Measurements from ENCODE around the gene DECR2. TPM values are rescaled to one million over a fixed set of nuclear protein-coding genes. Genes with fewer than 3 reads are reported as not detected.
"Not testable (repeated sequence)": the region's sequence is repeated elsewhere in the genome, so short reads cannot be mapped to it uniquely, and the experiment has no call there.

The DECR2 gene
- total RNA-seq, 2 donors from 2014 or later: 7.5 to 9.0 TPM

- Mint-ChIP-seq H3K36me3 (ENCODE audit: low read depth) (no peaks in the 10 kb centered on the region), H3K4me1 (no peaks in the 10 kb centered on the region), H3K27ac (no peak overlapping the region), H3K27me3 (no peaks in the 10 kb centered on the region), H3K4me3 (no peak overlapping the region)
- no peaks in the 10 kb centered on the region for H3K9me3 ChIP-seq (ENCODE audit: control insufficient read depth, low read length, poor library complexity, severe bottlenecking)
- DNase-seq (no peak), ATAC-seq (no peak)
These were observed 9.0 kb downstream of the DECR2 start for GRCh38 chr16:410516-411178.

GRCh38 chr16:411576-412265 lies 10.0 kb downstream of the DECR2 start:
- H3K36me3 Mint-ChIP-seq (ENCODE audit: low read depth): no peaks in the 10 kb centered on the region
- H3K9me3 ChIP-seq (ENCODE audit: control insufficient read depth, low read length, poor library complexity, severe bottlenecking): no peaks in the 10 kb centered on the region
- no peak for ATAC-seq

GRCh38 chr16:414395-415169 lies 12.9 kb downstream of the DECR2 start:
- Mint-ChIP-seq H3K27ac (no peak overlapping the region), H3K4me1 (no peaks in the 10 kb centered on the region), H3K4me3 (no peak overlapping the region), H3K36me3 (ENCODE audit: low read depth) (no peaks in the 10 kb centered on the region), H3K27me3 (no peaks in the 10 kb centered on the region)
- H3K9me3 ChIP-seq (ENCODE audit: control insufficient read depth, low read length, poor library complexity, severe bottlenecking): no peaks in the 10 kb centered on the region
- ATAC-seq (no peak), DNase-seq (no peak)

More at GRCh38 chr16:411576-412265, 10.0 kb downstream of the DECR2 start:
- Mint-ChIP-seq H3K4me1 (no peaks in the 10 kb centered on the region), H3K4me3 (no peak overlapping the region), H3K27me3 (no peaks in the 10 kb centered on the region), H3K27ac (no peak overlapping the region)
- DNase-seq: no peak

- H3K27me3 Mint-ChIP-seq; H3K4me1 Mint-ChIP-seq; H3K4me3 Mint-ChIP-seq; H3K27ac Mint-ChIP-seq; DNase-seq; H3K36me3 Mint-ChIP-seq (ENCODE audit: low read depth); ATAC-seq; H3K9me3 ChIP-seq (ENCODE audit: control insufficient read depth, low read length, poor library complexity, severe bottlenecking): not testable (repeated sequence)
These were observed 13.4 kb downstream of the DECR2 start for GRCh38 chr16:415170-415498.

- H3K27ac Mint-ChIP-seq; ATAC-seq; H3K4me3 Mint-ChIP-seq; DNase-seq; H3K27me3 Mint-ChIP-seq; H3K36me3 Mint-ChIP-seq (ENCODE audit: low read depth); H3K9me3 ChIP-seq (ENCODE audit: control insufficient read depth, low read length, poor library complexity, severe bottlenecking): not testable (repeated sequence)
- H3K4me1 Mint-ChIP-seq: peaks cover 11% of the 10 kb centered on the region
These were observed 20.5 kb downstream of the DECR2 start for GRCh38 chr16:422179-422578.

GRCh38 chr16:424033-424622 lies 22.4 kb downstream of the DECR2 start:
- ATAC-seq (no peak), DNase-seq (no peak)
- Mint-ChIP-seq H3K4me3 (peak overlapping the region; percentile 88), H3K27ac (peak overlapping the region; percentile 49), H3K4me1 (peaks cover 24% of the 10 kb centered on the region), H3K36me3 (ENCODE audit: low read depth) (no peaks in the 10 kb centered on the region), H3K27me3 (no peaks in the 10 kb centered on the region)
- no peaks in the 10 kb centered on the region for H3K9me3 ChIP-seq (ENCODE audit: control insufficient read depth, low read length, poor library complexity, severe bottlenecking)

GRCh38 chr16:424623-425081 lies 23.0 kb downstream of the DECR2 start:
- Mint-ChIP-seq H3K36me3 (ENCODE audit: low read depth) (no peaks in the 10 kb centered on the region), H3K27ac (peak overlapping the region; percentile 49), H3K27me3 (no peaks in the 10 kb centered on the region), H3K4me3 (peak overlapping the region; percentile 88), H3K4me1 (peaks cover 24% of the 10 kb centered on the region)
- ATAC-seq (no peak), DNase-seq (no peak)
- H3K9me3 ChIP-seq (ENCODE audit: control insufficient read depth, low read length, poor library complexity, severe bottlenecking): no peaks in the 10 kb centered on the region

- peaks cover 24% of the 10 kb centered on the region for H3K4me1 Mint-ChIP-seq
- no peaks in the 10 kb centered on the region for H3K27me3 Mint-ChIP-seq
- no peaks in the 10 kb centered on the region for H3K9me3 ChIP-seq (ENCODE audit: control insufficient read depth, low read length, poor library complexity, severe bottlenecking)
- H3K4me3 Mint-ChIP-seq: peak within 1 kb of the TSS; percentile 88
- DNase-seq (peak; percentile 72 to 79 (median 76)), ATAC-seq (peak; percentile 94)
- H3K27ac Mint-ChIP-seq: peak within 1 kb of the TSS; percentile 49
- H3K36me3 Mint-ChIP-seq (ENCODE audit: low read depth): no peaks in the 10 kb centered on the region
These were observed 23.5 kb downstream of the DECR2 start, which contains the start of gene RAB11FIP3 for GRCh38 chr16:425082-425718. TSS of gene RAB11FIP3 (plus strand) at chr16:425649. CDS start at chr16:426007, 358 bp downstream.

GRCh38 chr16:425740-426114 lies 24.0 kb downstream of the DECR2 start:
- peak in 2 of 3 donors; percentile 42 to 46 for DNase-seq
- H3K4me3 Mint-ChIP-seq: peak overlapping the region; percentile 88
- H3K27me3 Mint-ChIP-seq: no peaks in the 10 kb centered on the region
- H3K36me3 Mint-ChIP-seq (ENCODE audit: low read depth): no peaks in the 10 kb centered on the region
- ATAC-seq: peak; percentile 69
- peaks cover 25% of the 10 kb centered on the region for H3K4me1 Mint-ChIP-seq
- H3K27ac Mint-ChIP-seq: peak overlapping the region; percentile 49
- no peaks in the 10 kb centered on the region for H3K9me3 ChIP-seq (ENCODE audit: control insufficient read depth, low read length, poor library complexity, severe bottlenecking)

- DNase-seq (no peak), ATAC-seq (no peak)
- H3K9me3 ChIP-seq (ENCODE audit: control insufficient read depth, low read length, poor library complexity, severe bottlenecking): no peaks in the 10 kb centered on the region
- H3K27ac Mint-ChIP-seq: no peak overlapping the region
- H3K4me3 Mint-ChIP-seq: peak overlapping the region; percentile 87
- H3K27me3 Mint-ChIP-seq: no peaks in the 10 kb centered on the region
- peaks cover 29% of the 10 kb centered on the region for H3K4me1 Mint-ChIP-seq
- H3K36me3 Mint-ChIP-seq (ENCODE audit: low read depth): no peaks in the 10 kb centered on the region
These were observed 24.6 kb downstream of the DECR2 start for GRCh38 chr16:426115-426905.

GRCh38 chr16:426906-427249 lies 25.2 kb downstream of the DECR2 start:
- no peaks in the 10 kb centered on the region for H3K9me3 ChIP-seq (ENCODE audit: control insufficient read depth, low read length, poor library complexity, severe bottlenecking)
- H3K27me3 Mint-ChIP-seq: no peaks in the 10 kb centered on the region
- peaks cover 29% of the 10 kb centered on the region for H3K4me1 Mint-ChIP-seq
- H3K36me3 Mint-ChIP-seq (ENCODE audit: low read depth): no peaks in the 10 kb centered on the region
- H3K27ac Mint-ChIP-seq: no peak overlapping the region
- peak overlapping the region; percentile 87 for H3K4me3 Mint-ChIP-seq
- ATAC-seq: no peak
- DNase-seq: no peak

- no peak overlapping the region for H3K27ac Mint-ChIP-seq
- no peaks in the 10 kb centered on the region for H3K9me3 ChIP-seq (ENCODE audit: control insufficient read depth, low read length, poor library complexity, severe bottlenecking)
- no peaks in the 10 kb centered on the region for H3K36me3 Mint-ChIP-seq (ENCODE audit: low read depth)
- H3K4me3 Mint-ChIP-seq: peak overlapping the region; percentile 87
- DNase-seq (no peak), ATAC-seq (no peak)
- H3K4me1 Mint-ChIP-seq: peaks cover 29% of the 10 kb centered on the region
- no peaks in the 10 kb centered on the region for H3K27me3 Mint-ChIP-seq
These were observed 25.6 kb downstream of the DECR2 start for GRCh38 chr16:427250-427649.
